Calu3 (cell line): ENCODE data around the gene ACCS. TPM values are rescaled to one million over a fixed set of nuclear protein-coding genes. Genes with fewer than 3 reads are reported as not detected.

Experiments
- BruUV-seq: library from RNA; stranded (reverse); fragments of 400-500 nt; replicated peaks from 2 replicates; lab custom pipeline; 2021; lab: Mats Ljungman, UMichigan
- CTCF ChIA-PET: fragments of 300-600 bp; sonication (Branson Sonifier 250); formaldehyde crosslinking; loops from one replicate; lab custom pipeline; 2022; ENCODE audit warnings: antibody characterized with exemption; lab: Charles Lee
- DNase-seq: peaks from one replicate; pipeline ENCODE4 v3.0.0; 2022
- H3K27ac Mint-ChIP-seq: one replicate; pipeline ENCODE4 v1.8.0; 2022; ENCODE audit warnings: mixed read lengths; ENCODE audit not compliant: unreplicated experiment
- H3K27me3 Mint-ChIP-seq: one replicate; pipeline ENCODE4 v1.8.0; 2022; ENCODE audit warnings: mixed read lengths; ENCODE audit not compliant: unreplicated experiment
- H3K36me3 Mint-ChIP-seq: one replicate; pipeline ENCODE4 v1.8.0; 2022; ENCODE audit warnings: mild to moderate bottlenecking, moderate library complexity, mixed read lengths; ENCODE audit not compliant: insufficient read depth, unreplicated experiment
- H3K4me1 Mint-ChIP-seq: one replicate; pipeline ENCODE4 v1.8.0; 2022; ENCODE audit warnings: mild to moderate bottlenecking, low read depth, mixed read lengths; ENCODE audit not compliant: unreplicated experiment
- H3K4me3 Mint-ChIP-seq: one replicate; pipeline ENCODE4 v1.8.0; 2022; ENCODE audit warnings: mild to moderate bottlenecking, low read depth, moderate library complexity, mixed read lengths; ENCODE audit not compliant: unreplicated experiment
- H3K9me3 Mint-ChIP-seq: one replicate; pipeline ENCODE4 v1.8.0; 2022; ENCODE audit warnings: low read depth, mixed read lengths; ENCODE audit not compliant: unreplicated experiment
- CTCF ChIP-seq: fragments of 200-600 bp; IDR thresholded peaks from one replicate; pipeline ENCODE4 v1.8.0; 2022; ENCODE audit warnings: antibody characterized with exemption; ENCODE audit not compliant: unreplicated experiment
- intact Hi-C: fragments of 100-400 bp; cut with micrococcal nuclease; formaldehyde crosslinking; loops from one replicate; pipeline ENCODE4 v1.10.0; 2022; ENCODE audit not compliant: unreplicated experiment
- total RNA-seq: library from RNA; stranded (reverse); gene quantifications from 2 replicates; pipeline ENCODE4 v1.2.3, GENCODE V29; 2022

ACCS gene
- total RNA-seq, 1 experiment from 2014 or later = 17.9 TPM

GRCh38 chr11:44046182-44046581, 19.9 kb upstream of the ACCS start:
- no peaks in the 10 kb centered on the region for H3K9me3 Mint-ChIP-seq
- DNase-seq = no peak
- CTCF ChIA-PET = no interaction called here
- H3K36me3 Mint-ChIP-seq = peaks cover 4% of the 10 kb centered on the region
- no peak for TF ChIP-seq CTCF
- BruUV-seq = no TSS peak
- intact Hi-C loops = no loop called here
- peaks cover 74% of the 10 kb centered on the region for H3K27me3 Mint-ChIP-seq
- H3K4me3 Mint-ChIP-seq = no peak overlapping the region
- H3K27ac Mint-ChIP-seq = no peak overlapping the region
- no peaks in the 10 kb centered on the region for H3K4me1 Mint-ChIP-seq

- Mint-ChIP-seq H3K27ac (no peak overlapping the region), H3K36me3 (peaks cover 4% of the 10 kb centered on the region), H3K9me3 (no peaks in the 10 kb centered on the region), H3K4me1 (no peaks in the 10 kb centered on the region), H3K27me3 (peaks cover 85% of the 10 kb centered on the region), H3K4me3 (no peak overlapping the region)
- CTCF ChIA-PET = no interaction called here
- no TSS peak for BruUV-seq
- intact Hi-C loops = no loop called here
- no peak for DNase-seq
- no peak for TF ChIP-seq CTCF
Observed at GRCh38 chr11:44047298-44047697, 18.8 kb upstream of the ACCS start.

- no peak within 1 kb of the TSS for H3K4me3 Mint-ChIP-seq
- intact Hi-C loops = no loop called here
- H3K27me3 Mint-ChIP-seq = peaks cover 92% of the 10 kb centered on the region
- CTCF ChIA-PET = no interaction called here
- no peak for TF ChIP-seq CTCF
- no peaks in the 10 kb centered on the region for H3K9me3 Mint-ChIP-seq
- no peak for DNase-seq
- no TSS peak for BruUV-seq
- peaks cover 4% of the 10 kb centered on the region for H3K36me3 Mint-ChIP-seq
- no peaks in the 10 kb centered on the region for H3K4me1 Mint-ChIP-seq
- no peak within 1 kb of the TSS for H3K27ac Mint-ChIP-seq
Observed at GRCh38 chr11:44047931-44048431, 18.1 kb upstream of the ACCS start, which contains the start of gene ACCSL. TSS of gene ACCSL (plus strand) at chr11:44047981. CDS start at chr11:44048037, 56 bp downstream.

- Mint-ChIP-seq H3K27me3 (peaks cover 85% of the 10 kb centered on the region), H3K4me1 (no peaks in the 10 kb centered on the region), H3K9me3 (no peaks in the 10 kb centered on the region), H3K27ac (no peak overlapping the region), H3K36me3 (peaks cover 4% of the 10 kb centered on the region), H3K4me3 (no peak overlapping the region)
- BruUV-seq = no TSS peak
- CTCF ChIA-PET = no interaction called here
- DNase-seq = no peak
- intact Hi-C loops = loop anchor here (10.0 kb wide), 1 partner anchor 55 kb away; no protein-coding TSS in a partner anchor
- no peak for TF ChIP-seq CTCF
Observed at GRCh38 chr11:44049832-44050231, 16.2 kb upstream of the ACCS start.
